Keratinocyte (primary cell): ENCODE measurements around the gene GPBP1. TPM values are rescaled to one million over a fixed set of nuclear protein-coding genes. Genes with fewer than 3 reads are reported as not detected.

ENCODE experiments used
- DNase-seq: peaks from one replicate; pipeline ENCODE4 v3.0.0-alpha.2; 2011; ENCODE audit warnings: low read depth, missing footprints, low spot score
- FAIRE-seq: peaks from 2 replicates; lab custom pipeline; 2011; peaks lifted over from hg19 to GRCh38; lab: Jason Lieb, UNC
- H2AFZ ChIP-seq: 2 replicates; pipeline ENCODE4 v1.6.0; 2012; ENCODE audit warnings: low read length, control low read depth, inconsistent platforms; ENCODE audit not compliant: control insufficient read depth
- H3K27ac ChIP-seq: 2 replicates; pipeline ENCODE4 v1.5.1; 2011; ENCODE audit warnings: low read length; ENCODE audit not compliant: control insufficient read depth, insufficient read depth
- H3K27me3 ChIP-seq: 3 replicates; pipeline ENCODE4 v1.6.0; 2011; ENCODE audit warnings: low read length; ENCODE audit not compliant: control insufficient read depth, insufficient read depth; ENCODE audit errors: extremely low read depth
- H3K36me3 ChIP-seq, 2 experiments: 2 replicates in 1 of 2; 3 replicates in 1 of 2; pipeline ENCODE4 v1.5.1; 2011; ENCODE audit warnings: low read length in 2 of 2, mild to moderate bottlenecking in 1 of 2; ENCODE audit not compliant: control insufficient read depth in 2 of 2, insufficient read depth in 2 of 2; ENCODE audit errors: extremely low read depth in 1 of 2
- H3K4me1 ChIP-seq: 3 replicates; pipeline ENCODE4 v1.5.1; 2011; ENCODE audit warnings: low read length; ENCODE audit not compliant: control insufficient read depth, insufficient read depth; ENCODE audit errors: extremely low read depth
- H3K4me2 ChIP-seq: 3 replicates; pipeline ENCODE4 v1.6.0; 2011; ENCODE audit warnings: low read depth, low read length; ENCODE audit not compliant: control insufficient read depth, insufficient read depth; ENCODE audit errors: extremely low read depth
- H3K4me3 ChIP-seq, 3 experiments: fragments of 200-600 bp in 1 of 3; sonication (generic) in 1 of 3; 2 replicates in 2 of 3; 3 replicates in 1 of 3; pipeline ENCODE4 v1.5.1; 2011 to 2016; ENCODE audit warnings: low read length in 3 of 3, mild to moderate bottlenecking in 3 of 3, control low read depth in 2 of 3, inconsistent platforms in 1 of 3, low read depth in 1 of 3, mixed read lengths in 1 of 3, mixed run types in 1 of 3, moderate library complexity in 1 of 3; ENCODE audit not compliant: control insufficient read depth in 2 of 3, insufficient read depth in 2 of 3; ENCODE audit errors: extremely low read depth in 1 of 3
- H3K79me2 ChIP-seq: 2 replicates; pipeline ENCODE4 v1.6.0; 2012; ENCODE audit warnings: low read length; ENCODE audit not compliant: control insufficient read depth, insufficient read depth
- H3K9ac ChIP-seq: 3 replicates; pipeline ENCODE4 v1.6.0; 2011; ENCODE audit warnings: low read length; ENCODE audit not compliant: control insufficient read depth, insufficient read depth; ENCODE audit errors: extremely low read depth
- H3K9me1 ChIP-seq: 3 replicates; pipeline ENCODE4 v1.6.0; 2011; ENCODE audit warnings: low read length; ENCODE audit not compliant: control insufficient read depth, insufficient read depth; ENCODE audit errors: extremely low read depth
- H3K9me3 ChIP-seq: 2 replicates; pipeline ENCODE4 v1.5.1; 2012; ENCODE audit warnings: low read depth, low read length; ENCODE audit not compliant: control insufficient read depth
- H4K20me1 ChIP-seq: 3 replicates; pipeline ENCODE4 v1.6.0; 2011; ENCODE audit warnings: low read length; ENCODE audit not compliant: control insufficient read depth, insufficient read depth; ENCODE audit errors: extremely low read depth
- EZH2 ChIP-seq: IDR thresholded peaks from one replicate; pipeline ENCODE4 v1.6.1; 2012; ENCODE audit warnings: inconsistent platforms, mild to moderate bottlenecking, low read length, moderate library complexity
- dilution Hi-C: fragments of 300-500 bp; cut with MboI; formaldehyde crosslinking; loops from one replicate; pipeline ENCODE4 v1.7.0; 2020; ENCODE audit warnings: low sequenced_read_pairs; ENCODE audit not compliant: extremely low pct_ligation_motif_present
- polyA plus RNA-seq, 5 experiments: library from polyadenylated mRNA; depleted of rRNA in 3 of 5; stranded (reverse) in 3 of 5; stranded (forward) in 1 of 5; unstranded in 1 of 5; fragments of >200 nt; gene quantifications; 1 replicate in 1 of 5; 2 replicates in 3 of 5; 3 replicates in 1 of 5; pipeline versions ENCODE4 v1.2.1 to v1.2.3, GENCODE V29; 2011 to 2012; ENCODE audit warnings: missing spikeins in 2 of 5, low read depth in 1 of 5, low replicate concordance in 1 of 5
- TF ChIP-seq, protein P1 (sequence below), 3 experiments: IDR thresholded peaks in 1 of 3; conservative IDR thresholded peaks in 1 of 3; optimal IDR thresholded peaks in 1 of 3; 2 replicates in 2 of 3; 3 replicates in 1 of 3; pipeline versions ENCODE3 to v1.5.1; 2011; ENCODE audit warnings: low read length in 3 of 3, mild to moderate bottlenecking in 3 of 3, moderate library complexity in 2 of 3, control low read depth in 1 of 3, inconsistent platforms in 1 of 3; ENCODE audit not compliant: insufficient read depth in 2 of 3; ENCODE audit errors: extremely low read depth in 1 of 3

The GPBP1 gene
- polyA plus RNA-seq, 1 donor (not counting 4 experiments of a cell fraction or from before 2014, with no cell fraction given), result 44.1 TPM

DNA sequence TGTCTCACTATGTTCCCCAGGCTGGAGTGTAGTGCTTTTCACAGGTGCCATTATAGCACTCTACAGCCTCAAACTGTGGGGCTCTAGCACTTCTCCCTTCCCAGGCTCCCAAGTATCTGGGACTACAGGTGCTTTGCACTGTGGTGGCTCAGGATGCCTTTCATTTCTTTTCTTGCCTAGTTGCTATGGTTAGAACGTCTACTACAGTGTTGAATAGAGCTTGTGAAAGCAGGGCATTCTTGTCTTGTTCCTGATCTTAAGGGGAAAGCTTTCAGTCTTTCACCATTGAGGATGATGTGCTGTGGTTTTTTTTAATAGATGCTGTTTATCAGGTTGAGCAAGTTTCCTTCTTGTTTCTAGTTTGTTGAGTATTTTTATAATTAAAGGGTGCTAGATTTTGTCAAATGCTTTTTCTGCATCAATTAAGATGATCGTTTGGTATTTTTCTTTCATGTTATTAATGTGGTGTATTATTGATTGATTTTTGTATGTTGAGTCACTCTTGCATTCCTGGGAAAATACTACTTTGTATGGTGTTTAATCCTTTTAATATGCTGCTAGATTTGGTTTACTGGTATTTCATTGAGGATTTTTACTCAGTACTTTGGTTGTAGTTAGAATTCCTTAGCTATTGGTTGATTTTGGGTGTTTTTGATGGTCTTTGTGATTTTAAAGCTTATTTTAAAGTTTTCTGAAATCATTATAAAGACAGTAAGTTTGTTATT is 35.6 kb downstream of the GPBP1 start:
- H3K9ac ChIP-seq, result no peak overlapping the region
- no peaks in the 10 kb centered on the region for H3K27me3 ChIP-seq
- peaks cover 99% of the 10 kb centered on the region for H3K79me2 ChIP-seq
- peaks cover 11% of the 10 kb centered on the region for H4K20me1 ChIP-seq
- no peak for FAIRE-seq
- peaks cover 3% of the 10 kb centered on the region in 2 experiments for H3K36me3 ChIP-seq
- no peak overlapping the region for H3K4me3 ChIP-seq
- no peak overlapping the region for H3K27ac ChIP-seq
- TF ChIP-seq, protein P1, sequence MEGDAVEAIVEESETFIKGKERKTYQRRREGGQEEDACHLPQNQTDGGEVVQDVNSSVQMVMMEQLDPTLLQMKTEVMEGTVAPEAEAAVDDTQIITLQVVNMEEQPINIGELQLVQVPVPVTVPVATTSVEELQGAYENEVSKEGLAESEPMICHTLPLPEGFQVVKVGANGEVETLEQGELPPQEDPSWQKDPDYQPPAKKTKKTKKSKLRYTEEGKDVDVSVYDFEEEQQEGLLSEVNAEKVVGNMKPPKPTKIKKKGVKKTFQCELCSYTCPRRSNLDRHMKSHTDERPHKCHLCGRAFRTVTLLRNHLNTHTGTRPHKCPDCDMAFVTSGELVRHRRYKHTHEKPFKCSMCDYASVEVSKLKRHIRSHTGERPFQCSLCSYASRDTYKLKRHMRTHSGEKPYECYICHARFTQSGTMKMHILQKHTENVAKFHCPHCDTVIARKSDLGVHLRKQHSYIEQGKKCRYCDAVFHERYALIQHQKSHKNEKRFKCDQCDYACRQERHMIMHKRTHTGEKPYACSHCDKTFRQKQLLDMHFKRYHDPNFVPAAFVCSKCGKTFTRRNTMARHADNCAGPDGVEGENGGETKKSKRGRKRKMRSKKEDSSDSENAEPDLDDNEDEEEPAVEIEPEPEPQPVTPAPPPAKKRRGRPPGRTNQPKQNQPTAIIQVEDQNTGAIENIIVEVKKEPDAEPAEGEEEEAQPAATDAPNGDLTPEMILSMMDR (optimal IDR thresholded peaks at IDR 0.05 in 1 of 3, IDR thresholded peaks at IDR 0.05 in 1 of 3, conservative IDR thresholded peaks at IDR 0.05 in 1 of 3; ENCODE audit: extremely low read depth in 1 of 3, insufficient read depth in 2 of 3, low read length in 3 of 3), result no peak
- no peak for TF ChIP-seq EZH2
- H3K4me2 ChIP-seq, result no peak overlapping the region
- dilution Hi-C loops, result no loop called here
- DNase-seq, result no peak
- no peak overlapping the region for H2AFZ ChIP-seq
- H3K9me3 ChIP-seq, result no peaks in the 10 kb centered on the region
- no peaks in the 10 kb centered on the region for H3K9me1 ChIP-seq
- H3K4me1 ChIP-seq, result peaks cover 5% of the 10 kb centered on the region

DNA sequence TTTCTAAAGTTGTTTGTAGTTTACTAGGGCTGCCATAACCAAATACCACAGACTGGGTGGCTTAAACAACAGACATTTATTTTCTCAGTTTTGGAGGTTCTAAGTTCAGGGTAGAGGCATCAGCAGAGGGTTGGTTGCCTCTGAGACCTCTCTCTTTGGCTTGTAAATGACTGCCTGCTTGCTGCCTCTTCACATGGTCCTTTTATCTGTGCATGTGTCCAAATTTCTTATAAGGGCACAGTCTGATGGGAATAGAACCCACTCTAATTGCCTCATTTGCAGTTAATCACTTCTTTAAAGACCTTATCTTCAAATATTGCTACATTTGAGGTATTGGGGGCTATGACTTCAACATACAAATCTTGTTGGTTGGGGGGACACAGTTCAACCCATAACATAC is 36.8 kb downstream of the GPBP1 start:
- no peaks in the 10 kb centered on the region for H3K9me3 ChIP-seq
- no peak overlapping the region for H3K27ac ChIP-seq
- H3K9me1 ChIP-seq, result no peaks in the 10 kb centered on the region
- H3K4me2 ChIP-seq, result no peak overlapping the region
- no peak overlapping the region for H3K4me3 ChIP-seq
- peaks cover 16% of the 10 kb centered on the region for H4K20me1 ChIP-seq
- H3K27me3 ChIP-seq, result no peaks in the 10 kb centered on the region
- H3K79me2 ChIP-seq, result peaks cover 100% of the 10 kb centered on the region
- H3K36me3 ChIP-seq, result peaks cover 3 to 4% of the 10 kb centered on the region in 2 experiments
- TF ChIP-seq, protein P1 (optimal IDR thresholded peaks at IDR 0.05 in 1 of 3, IDR thresholded peaks at IDR 0.05 in 1 of 3, conservative IDR thresholded peaks at IDR 0.05 in 1 of 3; ENCODE audit: extremely low read depth in 1 of 3, insufficient read depth in 2 of 3, low read length in 3 of 3), result no peak
- no peak for TF ChIP-seq EZH2
- DNase-seq, result no peak
- H2AFZ ChIP-seq, result no peak overlapping the region
- dilution Hi-C loops, result no loop called here
- H3K4me1 ChIP-seq, result peaks cover 12% of the 10 kb centered on the region
- no peak for FAIRE-seq
- H3K9ac ChIP-seq, result no peak overlapping the region
